Measurements from ENCODE around the gene ADAM11.

The ADAM11 gene

DNA sequence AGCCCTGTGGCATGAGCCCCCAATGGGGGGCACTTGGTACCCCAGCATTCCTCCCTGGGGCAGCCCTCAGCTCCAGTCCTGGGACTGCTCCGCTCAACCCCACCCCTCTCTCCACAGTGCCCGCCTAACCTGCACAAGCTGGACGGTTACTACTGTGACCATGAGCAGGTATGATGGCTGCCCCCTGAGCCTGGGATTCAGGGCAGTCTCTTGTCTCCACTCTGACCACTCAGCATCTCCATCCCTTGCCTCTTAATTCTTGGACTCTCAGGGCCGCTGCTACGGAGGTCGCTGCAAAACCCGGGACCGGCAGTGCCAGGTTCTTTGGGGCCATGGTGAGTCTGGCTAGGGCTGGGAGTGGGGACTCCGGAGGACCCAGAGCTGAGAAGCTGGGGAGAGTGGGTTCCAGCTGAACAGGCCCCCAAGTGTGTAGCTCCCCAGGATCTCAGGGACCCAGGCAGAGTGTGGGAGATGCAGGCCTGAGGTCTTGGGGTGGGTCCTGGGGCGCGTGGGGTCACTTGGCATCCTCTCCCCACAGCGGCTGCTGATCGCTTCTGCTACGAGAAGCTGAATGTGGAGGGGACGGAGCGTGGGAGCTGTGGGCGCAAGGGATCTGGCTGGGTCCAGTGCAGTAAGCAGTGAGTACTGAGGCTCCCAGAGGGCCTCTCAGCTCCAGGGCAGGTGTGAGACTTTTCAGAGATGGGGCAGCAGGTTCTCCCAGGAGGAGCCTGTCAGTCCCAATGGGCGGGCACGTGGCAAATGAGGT is 18.0 kb downstream of the ADAM11 start:
- DNase-seq = no peak

GRCh38 chr17:44777394-44778348 is 18.9 kb downstream of the ADAM11 start:
- no peak for DNase-seq

DNA sequence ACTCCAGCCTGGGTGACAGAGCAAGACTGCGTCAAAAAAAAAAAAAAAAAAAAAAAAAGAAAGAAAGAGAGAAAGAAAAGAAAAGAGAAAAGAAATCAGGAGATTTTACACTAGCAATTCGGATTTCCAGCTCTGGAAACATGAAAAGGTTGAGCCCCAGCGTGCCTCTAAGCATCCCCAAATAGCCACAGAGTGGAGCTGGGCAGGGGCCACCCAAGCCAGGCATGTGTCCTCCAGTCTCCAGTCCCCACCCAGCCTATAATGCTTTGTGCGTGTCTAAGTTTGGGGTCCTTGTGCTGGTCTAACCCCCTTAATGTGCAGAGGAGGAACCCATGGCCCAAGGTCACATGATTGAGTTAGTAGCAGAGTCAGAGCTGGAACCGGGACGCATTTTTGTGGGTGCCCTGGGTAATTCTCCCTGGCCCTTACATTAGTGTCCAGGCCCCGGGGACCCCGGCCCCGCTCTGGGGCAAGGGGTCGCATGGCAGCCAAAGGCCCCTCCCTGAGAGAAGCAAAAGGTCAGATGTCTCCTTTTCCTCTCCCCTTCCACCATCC is 19.9 kb downstream of the ADAM11 start:
- DNase-seq = no peak

DNA sequence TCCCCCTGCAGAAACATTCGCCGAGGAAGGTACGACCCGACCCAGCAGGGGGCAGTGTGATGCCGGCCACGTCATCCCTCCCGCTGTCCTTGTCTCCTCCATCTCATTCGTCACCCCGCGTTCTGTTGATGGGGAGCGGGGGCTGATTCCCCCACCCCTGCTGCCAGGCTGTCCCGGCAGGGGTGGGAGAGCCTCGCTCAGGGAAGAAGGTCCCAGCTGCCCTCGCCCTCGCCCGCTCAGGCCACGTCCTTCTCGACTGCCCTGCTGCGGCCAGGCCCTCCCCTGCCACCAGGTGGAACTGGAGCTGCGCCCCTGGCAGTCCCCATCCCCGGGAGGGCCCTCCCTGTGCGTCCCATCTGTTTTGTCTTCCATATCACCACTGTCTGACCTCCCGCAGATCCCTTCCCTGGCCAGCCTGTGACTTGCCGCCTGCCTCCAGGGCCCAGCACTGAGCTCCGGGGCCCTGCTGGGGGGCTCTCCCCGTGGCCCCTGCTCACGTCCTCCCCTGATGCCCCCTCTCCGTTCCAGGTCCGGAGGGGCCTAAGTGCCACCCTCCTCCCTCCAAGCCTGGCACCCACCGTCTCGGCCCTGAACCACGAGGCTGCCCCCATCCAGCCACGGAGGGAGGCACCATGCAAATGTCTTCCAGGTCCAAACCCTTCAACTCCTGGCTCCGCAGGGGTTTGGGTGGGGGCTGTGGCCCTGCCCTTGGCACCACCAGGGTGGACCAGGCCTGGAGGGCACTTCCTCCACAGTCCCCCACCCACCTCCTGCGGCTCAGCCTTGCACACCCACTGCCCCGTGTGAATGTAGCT is 20.6 kb downstream of the ADAM11 start:
- peak; percentile 61 for DNase-seq

DNA sequence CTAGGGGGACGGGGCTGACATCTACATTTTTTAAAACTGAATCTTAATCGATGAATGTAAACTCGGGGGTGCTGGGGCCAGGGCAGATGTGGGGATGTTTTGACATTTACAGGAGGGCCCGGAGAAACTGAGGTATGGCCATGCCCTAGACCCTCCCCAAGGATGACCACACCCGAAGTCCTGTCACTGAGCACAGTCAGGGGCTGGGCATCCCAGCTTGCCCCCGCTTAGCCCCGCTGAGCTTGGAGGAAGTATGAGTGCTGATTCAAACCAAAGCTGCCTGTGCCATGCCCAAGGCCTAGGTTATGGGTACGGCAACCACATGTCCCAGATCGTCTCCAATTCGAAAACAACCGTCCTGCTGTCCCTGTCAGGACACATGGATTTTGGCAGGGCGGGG is 21.4 kb downstream of the ADAM11 start:
- DNase-seq = no peak

DNA sequence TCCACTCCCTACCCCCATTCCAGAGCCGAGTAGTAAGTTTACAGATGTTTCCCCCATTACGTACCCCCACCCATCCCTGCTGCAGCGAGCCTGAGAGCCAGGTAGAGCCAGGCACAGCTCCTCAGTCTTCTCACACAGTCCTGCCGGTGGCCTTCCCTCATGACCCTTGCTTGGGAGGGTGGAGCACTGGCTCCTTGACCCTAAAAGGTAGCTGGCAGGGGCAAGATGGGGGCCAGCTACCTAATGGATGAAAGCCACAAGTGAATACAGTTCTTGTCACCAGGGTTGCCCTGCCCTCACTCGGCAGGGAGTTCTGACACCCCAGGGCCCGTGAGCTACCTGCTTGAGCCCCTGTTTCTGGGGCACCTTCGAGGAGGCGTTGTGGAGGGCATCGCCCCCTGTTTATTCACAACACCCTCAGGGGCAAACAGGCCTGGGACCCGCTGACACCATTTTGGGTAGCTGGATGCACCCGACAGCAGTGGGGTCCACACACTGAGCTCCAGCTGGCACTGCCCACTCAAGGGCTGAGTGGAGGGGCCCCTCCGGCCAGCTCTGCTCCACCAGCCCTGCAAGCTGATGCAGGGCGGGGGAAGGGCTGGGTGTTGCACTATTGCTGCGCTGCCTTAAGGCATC is 22.2 kb downstream of the ADAM11 start:
- DNase-seq = no peak

GRCh38 chr17:44781551-44782325 is 22.9 kb downstream of the ADAM11 start:
- no peak for DNase-seq

GRCh38 chr17:44782326-44782850 is 23.6 kb downstream of the ADAM11 start:
- DNase-seq = no peak

GRCh38 chr17:44785921-44786320 is 27.1 kb downstream of the ADAM11 start:
- no peak for DNase-seq

DNA sequence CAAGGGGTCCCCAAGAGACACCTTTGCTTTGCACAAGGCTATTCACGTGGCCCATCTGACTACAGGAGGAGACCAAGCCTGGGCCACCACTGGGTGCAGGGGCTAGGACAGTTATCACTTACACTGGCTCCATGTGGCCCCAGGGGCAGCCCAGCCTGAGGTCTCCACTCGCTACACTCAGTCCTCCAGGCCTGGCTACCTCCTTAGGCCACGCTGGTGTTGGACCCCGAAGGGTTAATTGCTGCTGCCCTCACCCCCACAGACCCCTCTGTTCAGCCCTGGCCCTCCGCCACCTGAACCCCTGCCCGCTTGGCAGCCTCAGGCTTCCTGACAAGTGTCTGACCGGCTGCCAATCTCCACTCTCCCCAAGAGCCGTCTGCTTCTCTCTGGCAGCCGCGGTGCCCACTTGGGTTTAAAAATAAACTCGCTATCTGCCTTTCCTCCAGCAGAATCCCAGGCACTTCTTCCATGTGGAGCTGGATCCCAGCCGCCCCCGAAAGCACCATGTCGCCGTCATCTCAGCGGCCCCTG is 27.8 kb downstream of the ADAM11 start:
- no peak for DNase-seq

GRCh38 chr17:44787271-44787940 is 28.6 kb downstream of the ADAM11 start:
- DNase-seq = no peak

DNA sequence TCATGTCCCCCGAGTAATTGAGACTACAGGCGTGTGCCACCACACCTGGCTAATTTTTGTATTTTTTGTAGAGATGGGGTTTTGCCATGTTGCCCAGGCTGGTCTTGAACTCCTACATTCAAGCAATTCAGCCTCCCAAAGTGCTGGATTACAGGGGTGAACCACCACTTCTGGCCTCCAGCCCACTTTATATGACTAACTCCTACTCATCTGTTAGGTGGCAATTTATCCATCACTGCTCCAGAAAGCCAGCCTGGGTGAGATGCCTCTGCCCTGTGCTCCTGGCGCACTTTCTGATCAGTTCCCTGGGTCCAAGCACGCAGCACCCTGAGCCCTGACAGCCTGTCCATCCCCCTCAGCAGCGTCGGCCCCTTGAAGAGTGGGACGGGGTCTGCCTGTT is 29.4 kb downstream of the ADAM11 start:
- no peak for DNase-seq

- DNase-seq = no peak
Observed at GRCh38 chr17:44792276-44792675, 33.5 kb downstream of the ADAM11 start.

- DNase-seq = no peak
Observed at GRCh38 chr17:44793885-44794842, 35.4 kb downstream of the ADAM11 start.

DNA sequence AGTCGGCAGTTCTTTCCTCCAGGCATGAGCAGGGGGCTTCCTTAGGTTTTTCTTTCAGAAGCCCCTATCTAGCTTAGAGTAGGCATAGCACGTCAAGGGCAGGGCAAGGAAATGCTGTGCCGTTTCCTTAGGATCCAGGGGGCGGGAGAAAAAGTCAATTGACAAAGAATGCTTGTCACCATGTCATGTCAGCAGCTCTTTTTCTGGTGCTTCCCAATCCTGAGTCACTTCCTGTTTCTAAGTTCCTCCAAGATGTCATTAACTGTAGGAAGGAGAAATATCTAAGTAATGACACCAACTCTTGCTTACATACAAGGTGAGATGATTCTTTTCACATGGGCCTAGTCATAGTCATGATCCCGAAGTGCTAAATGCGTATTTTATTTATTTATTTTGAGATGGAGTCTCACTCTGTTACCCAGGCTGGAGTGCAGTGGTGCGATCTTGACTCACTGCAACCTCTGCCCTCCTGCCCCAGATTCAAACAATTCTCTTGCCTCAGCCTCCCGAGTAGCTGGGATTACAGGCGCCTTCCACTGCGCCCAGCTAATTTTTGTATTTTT is 36.1 kb downstream of the ADAM11 start:
- DNase-seq = no peak

GRCh38 chr17:44795421-44795820 is 36.6 kb downstream of the ADAM11 start:
- DNase-seq = no peak

DNA sequence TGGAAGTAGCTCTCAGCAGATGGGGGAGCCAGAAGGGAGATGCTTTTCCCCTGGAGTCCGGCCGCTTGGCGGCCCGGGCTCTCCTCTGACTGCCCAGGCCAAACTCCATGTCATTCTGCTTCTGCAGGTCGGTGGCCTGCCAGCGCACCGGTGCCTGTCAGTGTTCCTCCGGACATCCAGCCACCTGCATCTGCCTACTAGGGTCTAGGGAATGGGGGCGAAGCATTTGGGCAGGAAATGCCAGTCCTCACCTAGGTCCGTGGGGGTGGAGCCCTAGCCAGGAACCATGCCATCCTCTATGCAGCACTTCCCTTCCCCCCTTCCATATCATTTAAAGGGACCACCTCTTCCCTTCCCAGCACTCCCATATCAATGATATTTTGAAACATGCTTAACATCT is 37.1 kb downstream of the ADAM11 start:
- no peak for DNase-seq

GRCh38 chr17:44796731-44797130 is 37.9 kb downstream of the ADAM11 start:
- no peak for DNase-seq

DNA sequence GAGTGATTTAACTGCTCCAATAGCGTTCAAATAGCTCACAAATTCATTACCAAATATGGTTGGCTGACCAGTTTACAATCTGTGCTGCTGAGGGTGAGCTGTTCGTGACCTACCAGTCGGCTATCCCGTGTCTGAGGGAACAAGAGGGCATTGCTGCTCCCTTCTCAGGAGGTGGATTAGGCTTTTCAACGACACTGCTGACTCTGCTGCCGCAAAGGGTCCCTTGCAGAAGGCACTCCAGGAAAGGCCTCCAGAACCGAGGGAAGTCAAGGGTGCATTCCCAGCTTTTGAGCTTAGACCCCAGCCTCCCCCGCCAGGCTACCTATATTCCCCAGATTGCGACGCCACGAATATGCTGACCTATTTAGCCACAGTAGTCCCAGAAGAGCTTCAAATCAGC is 39.0 kb downstream of the ADAM11 start:
- DNase-seq = no peak

All from NCI-H510A (cell line).